ENCODE results near the gene TRAPPC3L. TPM values are rescaled to one million over a fixed set of nuclear protein-coding genes. Genes with fewer than 3 reads are reported as not detected.
A peak's percentile ranks its signal among the peaks of the same experiment; 100 is the strongest.

TRAPPC3L gene
- 1.7 to 2.3 TPM (median 2.1 TPM) in 3 replicates for total RNA-seq

DNA sequence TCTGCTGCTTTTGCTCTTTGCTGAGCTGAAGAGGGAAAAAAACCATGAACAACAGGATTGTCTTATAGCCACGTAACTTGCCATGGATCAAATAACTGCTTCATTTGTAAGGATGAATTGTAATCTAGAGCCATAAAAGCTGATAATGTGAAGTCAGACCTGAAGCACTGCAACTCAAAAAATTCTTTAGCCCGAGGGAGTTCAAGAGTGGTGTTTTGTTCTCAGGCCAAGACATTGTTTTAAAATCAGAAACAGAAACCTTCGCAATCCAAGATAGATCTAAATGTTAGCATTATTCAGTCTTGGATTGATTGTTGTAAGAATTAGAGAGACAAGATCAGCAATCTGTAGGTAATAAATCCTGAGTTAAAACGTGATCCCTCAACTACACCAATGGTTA lies at the start of gene TRAPPC3L:
TRAPPC3L (minus strand) TSS at position 34 of the 400 bp plus-strand sequence. CDS start 170 bp downstream, outside the sequence.
- Mint-ChIP-seq H3K4me1 (peaks cover 37% of the 10 kb centered on the region), H3K9me3 (no peaks in the 10 kb centered on the region), H3K27ac (peak within 1 kb of the TSS; percentile 85), H3K4me3 (peak within 1 kb of the TSS; percentile 46), H3K36me3 (no peaks in the 10 kb centered on the region), H3K27me3 (ENCODE audit: low read depth) (peaks cover 3% of the 10 kb centered on the region)
- TF ChIP-seq, protein P1, sequence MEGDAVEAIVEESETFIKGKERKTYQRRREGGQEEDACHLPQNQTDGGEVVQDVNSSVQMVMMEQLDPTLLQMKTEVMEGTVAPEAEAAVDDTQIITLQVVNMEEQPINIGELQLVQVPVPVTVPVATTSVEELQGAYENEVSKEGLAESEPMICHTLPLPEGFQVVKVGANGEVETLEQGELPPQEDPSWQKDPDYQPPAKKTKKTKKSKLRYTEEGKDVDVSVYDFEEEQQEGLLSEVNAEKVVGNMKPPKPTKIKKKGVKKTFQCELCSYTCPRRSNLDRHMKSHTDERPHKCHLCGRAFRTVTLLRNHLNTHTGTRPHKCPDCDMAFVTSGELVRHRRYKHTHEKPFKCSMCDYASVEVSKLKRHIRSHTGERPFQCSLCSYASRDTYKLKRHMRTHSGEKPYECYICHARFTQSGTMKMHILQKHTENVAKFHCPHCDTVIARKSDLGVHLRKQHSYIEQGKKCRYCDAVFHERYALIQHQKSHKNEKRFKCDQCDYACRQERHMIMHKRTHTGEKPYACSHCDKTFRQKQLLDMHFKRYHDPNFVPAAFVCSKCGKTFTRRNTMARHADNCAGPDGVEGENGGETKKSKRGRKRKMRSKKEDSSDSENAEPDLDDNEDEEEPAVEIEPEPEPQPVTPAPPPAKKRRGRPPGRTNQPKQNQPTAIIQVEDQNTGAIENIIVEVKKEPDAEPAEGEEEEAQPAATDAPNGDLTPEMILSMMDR (IDR thresholded peaks at IDR 0.05; ENCODE audit: unreplicated experiment), result no peak
- DNase-seq (ENCODE audit: low spot score in 2 of 2, unreplicated experiment in 2 of 2), result no peak

DNA sequence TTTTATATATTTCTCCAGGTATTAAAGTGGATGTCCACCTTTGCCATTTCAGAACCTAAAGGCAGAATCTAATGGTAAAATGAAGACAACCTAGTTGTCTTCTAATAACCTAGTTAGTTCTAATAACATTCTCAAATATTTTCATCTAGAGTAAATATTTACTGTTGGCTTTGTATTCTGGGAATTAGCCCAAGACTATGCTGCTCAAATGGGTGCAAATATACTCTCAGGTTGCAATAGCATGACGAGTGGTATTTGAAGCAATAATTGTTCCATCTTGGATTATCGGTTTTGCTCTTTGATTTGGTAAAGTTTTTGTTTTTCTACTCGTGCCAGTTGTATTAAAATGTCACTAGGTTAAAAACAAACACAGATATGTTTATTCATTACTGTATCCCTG lies 49.8 kb upstream of the TRAPPC3L start:
- H3K9me3 Mint-ChIP-seq, result no peaks in the 10 kb centered on the region
- TF ChIP-seq, protein P1 (IDR thresholded peaks at IDR 0.05; ENCODE audit: unreplicated experiment), result no peak
- H3K27me3 Mint-ChIP-seq (ENCODE audit: low read depth), result no peaks in the 10 kb centered on the region
- no peak overlapping the region for H3K27ac Mint-ChIP-seq
- no peak for DNase-seq (ENCODE audit: low spot score in 2 of 2, unreplicated experiment in 2 of 2)
- no peaks in the 10 kb centered on the region for H3K4me1 Mint-ChIP-seq
- H3K36me3 Mint-ChIP-seq, result peaks cover 26% of the 10 kb centered on the region
- no peak overlapping the region for H3K4me3 Mint-ChIP-seq

DNA sequence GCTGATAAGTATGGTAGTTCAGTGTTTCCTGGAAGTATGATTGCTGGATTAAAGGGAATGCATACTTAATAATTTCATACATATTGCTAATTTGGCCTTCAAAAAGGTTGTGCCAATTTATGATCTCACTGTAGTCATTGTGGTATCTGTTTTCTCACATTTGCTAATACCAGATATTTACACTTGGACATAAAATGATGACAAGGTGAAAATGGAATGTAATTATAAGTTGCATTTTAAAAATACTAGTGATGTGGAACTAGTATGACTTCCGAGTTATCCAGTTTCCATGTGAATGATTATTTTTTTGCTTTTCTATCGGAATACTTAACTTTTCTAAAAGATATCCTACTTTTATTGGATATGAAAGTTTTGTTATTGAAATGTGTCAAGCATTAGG lies 41.3 kb upstream of the TRAPPC3L start:
- TF ChIP-seq, protein P1 (IDR thresholded peaks at IDR 0.05; ENCODE audit: unreplicated experiment), result no peak
- Mint-ChIP-seq H3K4me1 (no peaks in the 10 kb centered on the region), H3K36me3 (peaks cover 33% of the 10 kb centered on the region), H3K27ac (no peak overlapping the region), H3K9me3 (peaks cover 4% of the 10 kb centered on the region), H3K4me3 (no peak overlapping the region), H3K27me3 (ENCODE audit: low read depth) (no peaks in the 10 kb centered on the region)
- DNase-seq (ENCODE audit: low spot score in 2 of 2, unreplicated experiment in 2 of 2), result no peak

DNA sequence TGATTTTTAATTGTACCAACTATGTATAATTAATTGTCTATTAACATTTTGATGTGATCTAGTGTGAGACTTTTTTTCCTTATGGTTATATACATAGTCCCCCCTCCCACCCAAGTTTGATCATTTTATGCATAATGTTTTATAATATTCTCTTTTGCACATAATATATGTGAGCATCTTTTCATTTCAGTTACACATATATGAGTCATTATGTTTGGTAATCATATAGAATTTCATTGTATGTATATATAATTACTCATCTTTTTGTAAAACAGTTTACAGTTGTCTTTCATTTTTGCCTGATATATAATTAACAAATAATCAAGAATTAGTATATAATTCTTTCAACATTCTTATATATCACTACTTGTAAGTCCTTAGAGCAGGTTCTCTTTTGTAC lies 40.8 kb upstream of the TRAPPC3L start:
- Mint-ChIP-seq H3K27me3 (ENCODE audit: low read depth) (no peaks in the 10 kb centered on the region), H3K4me3 (no peak overlapping the region), H3K36me3 (peaks cover 32% of the 10 kb centered on the region), H3K27ac (no peak overlapping the region), H3K4me1 (no peaks in the 10 kb centered on the region), H3K9me3 (peaks cover 4% of the 10 kb centered on the region)
- DNase-seq (ENCODE audit: low spot score in 2 of 2, unreplicated experiment in 2 of 2), result no peak
- TF ChIP-seq, protein P1 (IDR thresholded peaks at IDR 0.05; ENCODE audit: unreplicated experiment), result no peak

DNA sequence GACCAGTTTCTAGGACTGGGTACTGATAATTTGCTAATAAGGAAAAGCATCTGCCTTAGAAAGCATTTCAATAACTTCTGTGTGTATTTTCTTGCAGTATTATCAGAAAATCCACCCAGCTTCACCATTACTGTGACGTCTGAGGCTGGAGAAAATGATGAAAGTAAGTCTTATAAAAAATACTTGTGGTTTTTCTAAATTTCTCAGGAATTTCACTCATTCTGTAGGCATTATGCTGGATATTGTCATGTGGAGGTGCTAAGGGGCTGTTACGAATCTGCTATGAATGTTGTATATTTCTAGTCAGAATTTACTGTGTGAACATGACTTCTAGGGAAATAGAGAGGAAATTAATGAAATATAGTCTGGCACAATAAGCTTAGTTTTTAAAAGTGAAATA lies 34.7 kb upstream of the TRAPPC3L start:
- Mint-ChIP-seq H3K27me3 (ENCODE audit: low read depth) (no peaks in the 10 kb centered on the region), H3K36me3 (peaks cover 19% of the 10 kb centered on the region), H3K4me3 (no peak overlapping the region), H3K9me3 (peaks cover 4% of the 10 kb centered on the region), H3K4me1 (peaks cover 2% of the 10 kb centered on the region), H3K27ac (peak overlapping the region; percentile 1)
- TF ChIP-seq, protein P1 (IDR thresholded peaks at IDR 0.05; ENCODE audit: unreplicated experiment), result no peak
- no peak for DNase-seq (ENCODE audit: low spot score in 2 of 2, unreplicated experiment in 2 of 2)

DNA sequence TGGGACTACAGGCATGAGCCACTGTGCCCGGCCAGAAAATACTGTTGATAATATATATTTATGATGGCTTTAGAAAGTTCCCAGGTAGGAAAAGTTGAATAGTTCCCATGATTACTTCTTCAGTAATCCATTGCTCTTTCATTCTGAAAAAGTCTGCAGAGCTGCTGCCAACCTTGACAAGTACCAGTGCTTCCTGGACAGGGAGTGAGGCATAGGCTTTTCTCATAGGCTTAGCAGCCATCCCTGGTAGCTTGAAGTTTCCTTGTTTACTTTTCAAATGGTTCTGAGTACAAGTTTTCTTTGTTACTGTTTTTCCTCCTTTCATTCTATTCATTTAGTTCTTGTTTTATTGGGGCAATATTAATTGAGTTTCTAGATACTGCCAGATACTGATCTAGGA lies 33.7 kb upstream of the TRAPPC3L start:
- Mint-ChIP-seq H3K4me3 (no peak overlapping the region), H3K27me3 (ENCODE audit: low read depth) (no peaks in the 10 kb centered on the region), H3K9me3 (peaks cover 4% of the 10 kb centered on the region), H3K27ac (peak overlapping the region; percentile 14), H3K4me1 (peaks cover 2% of the 10 kb centered on the region), H3K36me3 (peaks cover 18% of the 10 kb centered on the region)
- DNase-seq (ENCODE audit: low spot score in 2 of 2, unreplicated experiment in 2 of 2), result no peak
- TF ChIP-seq, protein P1 (IDR thresholded peaks at IDR 0.05; ENCODE audit: unreplicated experiment), result no peak

Data from mesothelial cell of epicardium (in vitro differentiated cells).